Activated T-cell treated with anti-CD3 and anti-CD28 coated beads for 1 hour (primary cell): ENCODE data around the gene CDK11B.
A peak's percentile ranks its signal among the peaks of the same experiment; 100 is the strongest.
"Not testable (repeated sequence)": the region's sequence is repeated elsewhere in the genome, so short reads cannot be mapped to it uniquely, and the experiment has no call there.

Experiments
- DNase-seq: peaks from one replicate; pipeline ENCODE4 v3.0.0-alpha.2; 2020; ENCODE audit warnings: low read depth

Gene CDK11B

GRCh38 chr1:1662392-1662791 is 3.6 kb upstream of the CDK11B start:
- not testable (repeated sequence) for DNase-seq

- not testable (repeated sequence) for DNase-seq
Measured at GRCh38 chr1:1648265-1648664, 10.5 kb downstream of the CDK11B start.

GRCh38 chr1:1647567-1648241 is 11.1 kb downstream of the CDK11B start:
- not testable (repeated sequence) for DNase-seq

- DNase-seq = not testable (repeated sequence)
Measured at GRCh38 chr1:1646326-1646725, 12.5 kb downstream of the CDK11B start.

GRCh38 chr1:1640711-1641461 is 17.9 kb downstream of the CDK11B start:
- DNase-seq = not testable (repeated sequence)

GRCh38 chr1:1640081-1640480 is 18.7 kb downstream of the CDK11B start:
- not testable (repeated sequence) for DNase-seq

GRCh38 chr1:1639368-1639767 is 19.4 kb downstream of the CDK11B start:
- not testable (repeated sequence) for DNase-seq

GRCh38 chr1:1638528-1638927 is 20.3 kb downstream of the CDK11B start:
- not testable (repeated sequence) for DNase-seq

GRCh38 chr1:1637479-1637875 is 21.3 kb downstream of the CDK11B start:
- DNase-seq = not testable (repeated sequence)

GRCh38 chr1:1636621-1637478 is 22.0 kb downstream of the CDK11B start:
- not testable (repeated sequence) for DNase-seq

GRCh38 chr1:1634613-1635012 is 24.2 kb downstream of the CDK11B start:
- DNase-seq = not testable (repeated sequence)

GRCh38 chr1:1633409-1633808 is 25.4 kb downstream of the CDK11B start:
- not testable (repeated sequence) for DNase-seq

- no peak for DNase-seq
Measured at GRCh38 chr1:1631782-1632420, 26.9 kb downstream of the CDK11B start, which contains the start of gene MMP23B. Gene MMP23B, plus strand, starts transcription at chr1:1632173. Its CDS starts 46 bp downstream, at chr1:1632219.

- no peak for DNase-seq
Measured at GRCh38 chr1:1630965-1631781, 27.6 kb downstream of the CDK11B start.

- DNase-seq = peak; percentile 86
Measured at GRCh38 chr1:1630191-1630964, 28.4 kb downstream of the CDK11B start.

GRCh38 chr1:1629430-1630190 is 29.2 kb downstream of the CDK11B start:
- DNase-seq = peak; percentile 61

GRCh38 chr1:1628754-1629429 is 29.9 kb downstream of the CDK11B start:
- no peak for DNase-seq

GRCh38 chr1:1627829-1628753 is 30.7 kb downstream of the CDK11B start:
- no peak for DNase-seq
